ENCODE measurements around the gene RERE.

RERE gene

GRCh38 chr1:8497210-8497819, 320.1 kb downstream of the RERE start:
- no peak for DNase-seq
- in situ Hi-C loops (cut with HindIII; ENCODE audit: low pct_ligation_motif_present, low pct_unique_long_range_greater_than_20kb, low sequenced_read_pairs) = no loop called here

GRCh38 chr1:8496473-8496872, 321.0 kb downstream of the RERE start:
- in situ Hi-C loops (cut with HindIII; ENCODE audit: low pct_ligation_motif_present, low pct_unique_long_range_greater_than_20kb, low sequenced_read_pairs) = no loop called here
- DNase-seq = no peak

- no peak for DNase-seq
- in situ Hi-C loops (cut with HindIII; ENCODE audit: low pct_ligation_motif_present, low pct_unique_long_range_greater_than_20kb, low sequenced_read_pairs) = no loop called here
These were observed 321.5 kb downstream of the RERE start for GRCh38 chr1:8495928-8496401.

GRCh38 chr1:8494681-8495080, 322.8 kb downstream of the RERE start:
- no peak for DNase-seq
- in situ Hi-C loops (cut with HindIII; ENCODE audit: low pct_ligation_motif_present, low pct_unique_long_range_greater_than_20kb, low sequenced_read_pairs) = no loop called here

- DNase-seq = no peak
- in situ Hi-C loops (cut with HindIII; ENCODE audit: low pct_ligation_motif_present, low pct_unique_long_range_greater_than_20kb, low sequenced_read_pairs) = no loop called here
These were observed 323.4 kb downstream of the RERE start for GRCh38 chr1:8493916-8494540.

- in situ Hi-C loops (cut with HindIII; ENCODE audit: low pct_ligation_motif_present, low pct_unique_long_range_greater_than_20kb, low sequenced_read_pairs) = no loop called here
- no peak for DNase-seq
These were observed 330.2 kb downstream of the RERE start for GRCh38 chr1:8487249-8487648.

GRCh38 chr1:8486047-8486446, 331.4 kb downstream of the RERE start:
- in situ Hi-C loops (cut with HindIII; ENCODE audit: low pct_ligation_motif_present, low pct_unique_long_range_greater_than_20kb, low sequenced_read_pairs) = no loop called here
- DNase-seq = no peak

- in situ Hi-C loops (cut with HindIII; ENCODE audit: low pct_ligation_motif_present, low pct_unique_long_range_greater_than_20kb, low sequenced_read_pairs) = no loop called here
- no peak for DNase-seq
These were observed 333.9 kb downstream of the RERE start for GRCh38 chr1:8483586-8483985.

GRCh38 chr1:8482979-8483381, 334.5 kb downstream of the RERE start:
- no peak for DNase-seq
- in situ Hi-C loops (cut with HindIII; ENCODE audit: low pct_ligation_motif_present, low pct_unique_long_range_greater_than_20kb, low sequenced_read_pairs) = no loop called here

GRCh38 chr1:8481650-8482380, 335.6 kb downstream of the RERE start:
- peak; percentile 21 for DNase-seq
- in situ Hi-C loops (cut with HindIII; ENCODE audit: low pct_ligation_motif_present, low pct_unique_long_range_greater_than_20kb, low sequenced_read_pairs) = no loop called here

GRCh38 chr1:8478566-8478965, 338.9 kb downstream of the RERE start:
- no peak for DNase-seq
- in situ Hi-C loops (cut with HindIII; ENCODE audit: low pct_ligation_motif_present, low pct_unique_long_range_greater_than_20kb, low sequenced_read_pairs) = no loop called here

- DNase-seq = no peak
- in situ Hi-C loops (cut with HindIII; ENCODE audit: low pct_ligation_motif_present, low pct_unique_long_range_greater_than_20kb, low sequenced_read_pairs) = no loop called here
These were observed 339.5 kb downstream of the RERE start for GRCh38 chr1:8477983-8478362.

- in situ Hi-C loops (cut with HindIII; ENCODE audit: low pct_ligation_motif_present, low pct_unique_long_range_greater_than_20kb, low sequenced_read_pairs) = no loop called here
- DNase-seq = peak; percentile 67
These were observed 340.1 kb downstream of the RERE start for GRCh38 chr1:8477166-8477982.

- DNase-seq = no peak
- in situ Hi-C loops (cut with HindIII; ENCODE audit: low pct_ligation_motif_present, low pct_unique_long_range_greater_than_20kb, low sequenced_read_pairs) = no loop called here
These were observed 341.4 kb downstream of the RERE start for GRCh38 chr1:8476006-8476405.

GRCh38 chr1:8474369-8474768, 343.1 kb downstream of the RERE start:
- no peak for DNase-seq

GRCh38 chr1:8473891-8474300, 343.5 kb downstream of the RERE start:
- DNase-seq = no peak
- in situ Hi-C loops (cut with HindIII; ENCODE audit: low pct_ligation_motif_present, low pct_unique_long_range_greater_than_20kb, low sequenced_read_pairs) = no loop called here

More at GRCh38 chr1:8474369-8474768, 343.1 kb downstream of the RERE start:
- in situ Hi-C loops (cut with HindIII; ENCODE audit: low pct_ligation_motif_present, low pct_unique_long_range_greater_than_20kb, low sequenced_read_pairs) = no loop called here

GRCh38 chr1:8473121-8473875, 344.1 kb downstream of the RERE start:
- in situ Hi-C loops (cut with HindIII; ENCODE audit: low pct_ligation_motif_present, low pct_unique_long_range_greater_than_20kb, low sequenced_read_pairs) = no loop called here
- DNase-seq = no peak

GRCh38 chr1:8472668-8473067, 344.8 kb downstream of the RERE start:
- no peak for DNase-seq
- in situ Hi-C loops (cut with HindIII; ENCODE audit: low pct_ligation_motif_present, low pct_unique_long_range_greater_than_20kb, low sequenced_read_pairs) = no loop called here
